HG02588 (cell line): Measurements from ENCODE around the gene ZC3H12A.

Source experiments
- ATAC-seq: cut with Tn5 transposase; IDR thresholded peaks from one replicate; pipeline ENCODE4 v1.9.1; 2021; ENCODE audit warnings: mild to moderate bottlenecking, moderate library complexity; ENCODE audit not compliant: unreplicated experiment

ZC3H12A gene

GRCh38 chr1:37474046-37474696 is at the start of gene ZC3H12A:
ZC3H12A (plus strand) TSS chr1:37474580; CDS start chr1:37475497, 917 bp downstream.
- ATAC-seq = peak; percentile 57

- no peak for ATAC-seq
Measured at GRCh38 chr1:37425221-37425620, 49.2 kb upstream of the ZC3H12A start.

GRCh38 chr1:37429029-37429428 is 45.4 kb upstream of the ZC3H12A start:
- no peak for ATAC-seq

DNA sequence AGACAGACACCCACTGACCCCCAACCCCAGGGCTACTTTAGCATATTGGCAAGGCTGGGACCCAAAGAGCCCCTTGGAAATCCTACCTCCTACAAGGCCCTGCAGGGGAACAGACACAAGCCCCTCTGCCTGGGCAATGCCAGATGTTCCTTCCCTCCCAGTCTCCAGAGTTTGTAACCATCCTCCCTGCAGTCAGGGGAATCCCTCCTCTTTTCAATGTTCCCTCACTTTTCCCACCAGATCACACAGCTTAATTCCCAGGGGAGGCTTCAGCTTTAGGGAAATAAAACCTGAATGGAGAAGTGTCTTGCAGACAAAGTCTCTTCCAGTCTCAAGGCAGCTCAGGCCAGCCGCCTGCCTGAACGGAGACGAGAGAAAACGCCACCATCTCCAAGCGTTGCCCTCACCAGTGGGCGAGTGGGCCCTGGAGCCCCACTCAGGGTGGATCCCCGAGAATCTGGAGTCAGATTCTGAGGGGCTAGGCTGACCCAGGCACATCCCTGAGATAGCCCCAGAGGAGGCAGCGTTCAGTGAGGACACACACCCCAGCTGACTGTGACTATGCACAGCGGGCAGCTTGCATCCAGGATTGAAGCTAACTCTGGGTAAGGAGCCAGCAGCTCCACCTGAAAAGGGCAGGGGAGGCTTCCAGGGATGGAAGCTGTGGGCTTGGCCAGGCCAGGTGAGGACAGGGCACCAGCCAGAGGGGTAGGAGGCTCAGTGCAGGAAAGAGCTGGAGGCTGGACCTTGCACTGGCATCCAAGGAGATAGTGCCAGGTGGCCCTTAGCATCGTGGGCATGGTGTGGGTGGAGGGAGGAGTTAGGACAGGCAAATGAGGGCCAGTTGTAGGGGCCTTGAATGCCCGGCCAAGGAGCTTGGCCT is 44.0 kb upstream of the ZC3H12A start:
- no peak for ATAC-seq

GRCh38 chr1:37432716-37433115 is 41.7 kb upstream of the ZC3H12A start:
- no peak for ATAC-seq

DNA sequence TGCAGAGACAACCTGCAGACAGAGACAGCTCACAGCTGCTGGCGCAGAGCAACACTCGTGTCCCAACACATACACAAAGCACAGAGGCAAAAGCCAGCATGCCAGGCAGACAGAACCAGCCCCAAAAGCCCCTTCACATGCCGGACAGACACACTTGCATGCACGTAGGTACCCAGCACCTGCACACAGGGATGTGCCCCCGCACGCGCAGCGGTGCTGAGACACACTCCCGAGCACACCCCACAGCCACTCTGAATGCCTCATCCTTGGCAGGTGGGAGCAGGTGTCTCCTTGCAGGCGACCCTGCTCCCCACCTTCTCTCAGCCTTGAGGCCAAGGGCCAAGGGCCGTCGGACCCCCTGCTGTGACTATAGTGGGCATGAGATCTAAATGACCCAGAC is 41.2 kb upstream of the ZC3H12A start:
- no peak for ATAC-seq

DNA sequence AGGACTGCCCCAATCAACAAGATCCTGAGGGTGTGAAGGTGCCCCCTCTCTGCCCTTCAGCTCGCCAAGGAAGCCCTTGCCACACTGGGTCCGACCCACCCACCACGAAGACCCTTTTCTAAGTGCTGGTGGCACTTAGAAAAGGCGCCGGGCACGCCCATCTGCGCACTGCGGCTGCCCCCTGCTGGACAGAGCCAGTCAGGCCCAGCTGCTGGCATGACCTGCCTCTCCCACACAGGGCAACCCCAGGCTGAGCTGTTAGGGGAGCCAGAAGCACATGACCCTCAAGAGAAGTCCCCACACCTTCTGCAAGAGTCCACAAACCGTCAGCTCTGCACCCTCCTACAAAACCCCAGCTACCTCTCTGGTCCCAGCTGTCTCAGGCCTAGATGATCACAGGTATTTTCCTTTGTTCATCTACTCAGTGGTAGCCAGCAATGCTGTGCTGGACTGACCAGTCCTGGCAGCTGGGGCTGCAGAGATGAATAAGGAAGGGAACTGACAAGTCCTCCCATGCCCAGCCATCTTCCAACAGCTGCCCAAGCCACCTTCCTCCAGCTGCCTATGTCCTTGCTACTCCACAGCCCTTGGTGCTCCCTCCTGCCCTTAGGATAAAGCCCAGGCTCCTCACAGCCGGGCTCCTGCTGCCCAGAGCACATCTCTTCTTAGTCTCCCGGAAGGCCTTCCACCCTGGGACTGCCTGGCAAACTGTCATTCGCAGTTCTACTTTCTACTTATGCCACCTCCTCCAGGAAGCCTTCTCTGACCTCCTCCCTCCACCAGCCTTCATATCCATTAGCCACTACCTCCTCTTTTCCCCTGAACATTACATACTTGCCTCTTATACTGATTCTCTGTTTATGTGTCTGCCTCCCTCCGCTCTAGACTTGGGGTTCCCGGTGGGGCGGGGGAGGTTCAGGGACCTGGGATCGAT is 39.8 kb upstream of the ZC3H12A start:
- no peak for ATAC-seq

- no peak for ATAC-seq
Measured at GRCh38 chr1:37437087-37437486, 37.3 kb upstream of the ZC3H12A start.

GRCh38 chr1:37438037-37438868 is 36.1 kb upstream of the ZC3H12A start:
- ATAC-seq = no peak

- ATAC-seq = no peak
Measured at GRCh38 chr1:37438869-37439343, 35.5 kb upstream of the ZC3H12A start.

- no peak for ATAC-seq
Measured at GRCh38 chr1:37439349-37439995, 34.9 kb upstream of the ZC3H12A start.

- ATAC-seq = no peak
Measured at GRCh38 chr1:37441490-37441889, 32.9 kb upstream of the ZC3H12A start.

DNA sequence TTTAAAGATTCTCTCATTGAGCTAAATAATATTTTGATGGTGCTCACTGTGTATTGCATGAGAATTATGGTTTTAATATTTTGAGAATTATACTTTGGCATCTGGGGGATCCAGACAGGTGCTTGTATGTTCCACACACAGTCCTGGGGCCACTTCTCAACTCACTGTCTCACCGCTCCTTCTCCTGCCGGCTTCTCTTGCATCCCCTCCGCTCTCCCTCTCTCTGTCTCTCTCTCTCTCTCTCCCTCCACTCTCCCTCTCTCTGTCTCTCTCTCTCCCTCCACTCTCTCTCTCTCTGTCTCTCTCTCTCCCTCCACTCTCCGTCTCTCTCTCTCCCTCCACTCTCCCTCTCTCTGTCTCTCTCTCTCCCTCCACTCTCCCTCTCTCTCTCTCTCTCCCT is 32.2 kb upstream of the ZC3H12A start:
- no peak for ATAC-seq

- no peak for ATAC-seq
Measured at GRCh38 chr1:37442644-37443043, 31.7 kb upstream of the ZC3H12A start.

- no peak for ATAC-seq
Measured at GRCh38 chr1:37446874-37447273, 27.5 kb upstream of the ZC3H12A start.

- ATAC-seq = no peak
Measured at GRCh38 chr1:37448185-37448584, 26.2 kb upstream of the ZC3H12A start.

GRCh38 chr1:37448691-37449417 is 25.5 kb upstream of the ZC3H12A start:
- ATAC-seq = no peak

GRCh38 chr1:37449936-37450335 is 24.4 kb upstream of the ZC3H12A start:
- ATAC-seq = no peak

DNA sequence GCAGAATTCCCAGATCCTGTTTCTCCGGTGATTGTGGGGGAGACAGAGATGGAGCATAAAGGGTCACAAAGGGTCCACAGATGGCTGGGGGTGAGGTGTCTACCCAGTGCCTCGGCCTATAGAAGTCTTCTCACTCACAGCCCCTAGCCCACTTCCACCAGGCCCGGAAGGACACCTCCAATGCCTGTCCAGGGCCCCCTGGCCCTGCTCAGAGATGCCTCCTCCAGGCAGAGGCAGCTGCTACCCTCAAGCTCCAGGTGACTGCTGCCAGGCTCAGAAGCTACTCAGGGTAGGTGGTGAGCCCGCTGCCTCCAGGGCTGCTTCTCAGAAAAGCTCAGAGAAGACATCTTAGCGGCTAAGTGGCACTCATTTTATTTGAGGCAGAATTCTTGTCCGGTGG is 22.0 kb upstream of the ZC3H12A start:
- ATAC-seq = no peak
